Type B pancreatic cell (in vitro differentiated cells): Measurements from ENCODE around the gene CD3D. TPM values are rescaled to one million over a fixed set of nuclear protein-coding genes. Genes with fewer than 3 reads are reported as not detected.

ENCODE experiments used
- DNase-seq: peaks from one replicate; pipeline ENCODE4 v3.0.0; 2021; ENCODE audit warnings: mixed read lengths; ENCODE audit not compliant: unreplicated experiment; ENCODE audit errors: extremely low spot score
- H3K27ac Mint-ChIP-seq: 2 replicates; pipeline ENCODE4 v1.8.0; 2021; ENCODE audit warnings: mild to moderate bottlenecking, mixed read lengths
- H3K27me3 Mint-ChIP-seq: 2 replicates; pipeline ENCODE4 v1.8.0; 2021; ENCODE audit warnings: mixed read lengths
- H3K36me3 Mint-ChIP-seq: 2 replicates; pipeline ENCODE4 v1.8.0; 2021; ENCODE audit warnings: mixed read lengths
- H3K4me1 Mint-ChIP-seq: one replicate; pipeline ENCODE4 v1.8.0; 2021; ENCODE audit warnings: mixed read lengths; ENCODE audit not compliant: unreplicated experiment
- H3K4me3 Mint-ChIP-seq: 2 replicates; pipeline ENCODE4 v1.8.0; 2021; ENCODE audit warnings: mild to moderate bottlenecking, mixed read lengths
- H3K9me3 Mint-ChIP-seq: 2 replicates; pipeline ENCODE4 v1.8.0; 2021; ENCODE audit warnings: mixed read lengths
- total RNA-seq: library from RNA; stranded (reverse); gene quantifications from 2 replicates; pipeline ENCODE4 v1.2.1, GENCODE V29; 2021; ENCODE audit warnings: low replicate concordance
- TF ChIP-seq, protein P1 (sequence below): fragments of 200-600 bp; sonication (generic); conservative IDR thresholded peaks from 2 replicates; pipeline ENCODE4 v1.5.0; 2021; ENCODE audit warnings: antibody characterized with exemption, mild to moderate bottlenecking

Gene CD3D
- total RNA-seq, 1 donor from 2014 or later, result not detected

DNA sequence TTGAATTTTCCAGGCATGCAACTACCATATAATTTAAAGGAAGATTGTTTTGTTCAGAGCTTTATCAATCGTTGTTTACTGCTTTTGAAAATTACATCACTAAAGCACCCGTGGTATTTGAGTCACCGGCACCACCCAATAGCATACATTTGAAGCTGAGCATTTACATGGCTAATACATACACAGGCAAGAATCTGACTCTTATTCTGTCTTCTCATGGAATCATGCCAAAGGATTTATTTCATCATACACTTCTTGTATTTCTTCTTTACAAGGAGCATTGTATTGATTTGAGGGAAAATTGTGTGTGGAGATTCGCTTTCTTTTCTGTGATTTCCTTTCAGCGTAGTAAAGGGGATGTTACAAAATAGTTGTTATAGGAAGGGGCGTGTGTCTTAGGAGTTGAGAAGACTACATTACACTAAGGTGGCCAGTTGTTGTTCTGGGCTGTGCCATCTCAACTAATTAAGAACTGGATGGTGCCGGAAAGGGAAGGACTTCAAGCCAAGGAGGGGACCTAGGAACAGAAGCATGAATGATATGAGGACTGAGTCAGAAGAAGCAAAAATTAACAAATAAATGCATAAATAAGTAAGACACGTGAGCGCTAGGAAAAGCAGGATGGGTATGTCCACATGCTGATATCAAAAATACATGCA is 50.9 kb downstream of the CD3D start:
- TF ChIP-seq, protein P1, sequence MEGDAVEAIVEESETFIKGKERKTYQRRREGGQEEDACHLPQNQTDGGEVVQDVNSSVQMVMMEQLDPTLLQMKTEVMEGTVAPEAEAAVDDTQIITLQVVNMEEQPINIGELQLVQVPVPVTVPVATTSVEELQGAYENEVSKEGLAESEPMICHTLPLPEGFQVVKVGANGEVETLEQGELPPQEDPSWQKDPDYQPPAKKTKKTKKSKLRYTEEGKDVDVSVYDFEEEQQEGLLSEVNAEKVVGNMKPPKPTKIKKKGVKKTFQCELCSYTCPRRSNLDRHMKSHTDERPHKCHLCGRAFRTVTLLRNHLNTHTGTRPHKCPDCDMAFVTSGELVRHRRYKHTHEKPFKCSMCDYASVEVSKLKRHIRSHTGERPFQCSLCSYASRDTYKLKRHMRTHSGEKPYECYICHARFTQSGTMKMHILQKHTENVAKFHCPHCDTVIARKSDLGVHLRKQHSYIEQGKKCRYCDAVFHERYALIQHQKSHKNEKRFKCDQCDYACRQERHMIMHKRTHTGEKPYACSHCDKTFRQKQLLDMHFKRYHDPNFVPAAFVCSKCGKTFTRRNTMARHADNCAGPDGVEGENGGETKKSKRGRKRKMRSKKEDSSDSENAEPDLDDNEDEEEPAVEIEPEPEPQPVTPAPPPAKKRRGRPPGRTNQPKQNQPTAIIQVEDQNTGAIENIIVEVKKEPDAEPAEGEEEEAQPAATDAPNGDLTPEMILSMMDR, result no peak
- Mint-ChIP-seq H3K4me1 (peaks cover 5% of the 10 kb centered on the region), H3K9me3 (no peaks in the 10 kb centered on the region), H3K27ac (no peak overlapping the region), H3K36me3 (no peaks in the 10 kb centered on the region), H3K4me3 (no peak overlapping the region), H3K27me3 (peaks cover 22% of the 10 kb centered on the region)
- no peak for DNase-seq

DNA sequence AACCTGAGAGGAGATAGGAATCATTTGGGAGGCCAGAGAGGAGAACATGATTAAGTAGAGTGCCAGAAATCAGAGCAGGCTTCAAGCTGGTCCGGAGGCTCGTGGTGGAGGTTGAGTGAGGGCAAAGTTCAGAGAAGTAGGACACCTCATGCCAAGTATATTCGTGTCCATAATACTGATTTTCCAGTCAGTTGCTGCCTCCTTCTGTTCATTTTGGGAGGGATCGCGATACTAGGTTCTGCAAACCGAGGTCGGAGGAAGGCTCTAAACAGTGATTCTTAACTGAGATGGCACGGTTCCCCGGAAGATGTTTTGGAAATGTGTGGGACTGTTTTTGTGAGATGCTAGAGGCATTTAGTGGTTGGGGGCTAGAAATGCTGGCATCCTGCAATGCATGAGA is 51.6 kb downstream of the CD3D start:
- Mint-ChIP-seq H3K4me3 (no peak overlapping the region), H3K36me3 (no peaks in the 10 kb centered on the region), H3K4me1 (peaks cover 5% of the 10 kb centered on the region), H3K27me3 (peaks cover 22% of the 10 kb centered on the region), H3K27ac (no peak overlapping the region), H3K9me3 (no peaks in the 10 kb centered on the region)
- no peak for DNase-seq
- TF ChIP-seq, protein P1, result peak; percentile 40

DNA sequence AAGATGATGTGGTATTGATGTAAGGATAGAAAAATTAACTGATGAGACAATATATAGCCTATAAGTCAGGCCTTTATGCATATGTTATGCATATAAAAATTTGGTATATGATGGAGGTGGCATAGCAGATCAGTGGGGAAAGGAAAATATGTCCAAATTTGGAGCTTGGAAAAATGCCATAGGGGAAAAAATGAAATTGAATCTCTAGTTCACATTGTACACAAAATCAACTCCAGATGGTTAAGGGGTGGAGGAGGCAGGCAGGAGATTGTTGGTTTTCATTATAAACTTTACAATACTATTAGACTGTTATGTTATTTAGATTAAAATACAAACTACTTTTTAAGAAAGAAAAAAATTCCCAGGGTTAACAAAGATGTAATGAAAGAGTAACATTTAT is 53.1 kb downstream of the CD3D start:
- no peak overlapping the region for H3K4me3 Mint-ChIP-seq
- peaks cover 5% of the 10 kb centered on the region for H3K4me1 Mint-ChIP-seq
- H3K27me3 Mint-ChIP-seq, result peaks cover 17% of the 10 kb centered on the region
- H3K9me3 Mint-ChIP-seq, result no peaks in the 10 kb centered on the region
- H3K36me3 Mint-ChIP-seq, result no peaks in the 10 kb centered on the region
- no peak overlapping the region for H3K27ac Mint-ChIP-seq
- no peak for DNase-seq
- TF ChIP-seq, protein P1, result no peak

Other genes starting within 250 kb of the CD3D start
- gene SCN4B, start 189.9 kb downstream of the CD3D start, total RNA-seq, result 0.36 and 2.0 TPM in 2 replicates
- 2.8 TPM in 1 of 2 replicates, not detected in the other for gene SCN2B, start 166.1 kb downstream of the CD3D start, total RNA-seq
- gene JAML, start 117.7 kb downstream of the CD3D start, total RNA-seq, result 0.19 and 0.57 TPM in 2 replicates
- gene MPZL3, start 90.3 kb downstream of the CD3D start, total RNA-seq, result 10.2 and 32.1 TPM in 2 replicates
- 32.7 and 113 TPM in 2 replicates for gene MPZL2, start 78.4 kb downstream of the CD3D start, total RNA-seq
- gene CD3E, start 38.0 kb downstream of the CD3D start, total RNA-seq, result not detected in 2 replicates
- gene CD3G, start 1.6 kb upstream of the CD3D start, total RNA-seq, result 0.21 TPM in 1 of 2 replicates, not detected in the other
- 42.5 and 43.6 TPM in 2 replicates for gene UBE4A, start 16.9 kb upstream of the CD3D start, total RNA-seq
- 207 and 263 TPM in 2 replicates for gene ATP5MG, start 58.9 kb upstream of the CD3D start, total RNA-seq
- gene KMT2A, start 93.8 kb upstream of the CD3D start, total RNA-seq, result 45.5 and 71.1 TPM in 2 replicates
- gene TTC36, start 184.8 kb upstream of the CD3D start, total RNA-seq, result 1.6 and 1.8 TPM in 2 replicates
- gene TMEM25, start 188.5 kb upstream of the CD3D start, total RNA-seq, result 35.8 and 47.3 TPM in 2 replicates
- 18.9 and 28.7 TPM in 2 replicates for gene IFT46, start 223.2 kb upstream of the CD3D start, total RNA-seq
- gene ARCN1, start 229.7 kb upstream of the CD3D start, total RNA-seq, result 139 and 175 TPM in 2 replicates